Measurements from ENCODE around the gene ATP10B. TPM values are rescaled to one million over a fixed set of nuclear protein-coding genes. Genes with fewer than 3 reads are reported as not detected.

The ATP10B gene
- polyA plus RNA-seq, 3 donors: not detected

DNA sequence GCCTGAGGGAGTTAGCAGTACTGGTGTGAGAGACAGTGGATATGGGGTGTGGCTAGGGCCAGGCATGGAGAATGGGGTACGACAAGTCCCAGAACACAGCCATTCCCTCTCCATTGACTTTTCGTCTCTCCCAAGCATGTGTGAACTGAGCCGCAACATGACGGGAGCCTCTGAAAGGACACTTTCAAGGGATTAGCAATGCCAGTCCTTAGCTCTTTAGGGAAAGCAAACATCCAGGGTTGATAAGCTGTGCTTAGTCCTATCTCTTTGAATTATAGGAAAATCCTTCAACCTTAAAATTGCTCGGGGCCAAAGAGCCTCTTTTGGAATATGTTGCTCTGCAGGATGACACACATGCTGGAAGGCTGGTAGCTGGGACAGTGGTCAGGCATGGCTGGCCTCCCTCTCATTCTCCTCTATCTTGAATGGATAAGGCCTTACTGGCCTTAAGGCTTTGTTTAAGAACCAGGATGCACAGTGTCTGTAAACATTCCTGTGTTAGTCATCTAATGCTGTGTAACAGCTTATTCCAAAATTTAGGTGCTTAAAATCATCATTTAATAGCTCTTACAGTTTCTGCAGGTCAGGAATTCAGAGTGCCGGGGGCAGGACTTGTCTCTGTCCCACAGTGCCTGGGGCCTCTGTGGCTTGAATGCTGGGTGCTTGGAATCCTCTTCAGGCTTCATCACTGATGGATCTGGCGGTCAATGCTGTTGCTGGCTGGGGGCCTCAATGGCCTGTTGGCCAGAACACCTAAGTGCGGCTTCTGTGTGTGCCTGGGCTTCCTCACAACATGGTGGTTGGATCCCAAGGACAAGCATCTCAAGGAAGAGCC lies 335.1 kb downstream of the ATP10B start:
- H3K36me3 ChIP-seq (replicated peaks in 1 of 2; ENCODE audit: control insufficient read depth in 1 of 2, insufficient read depth in 2 of 2, low read length in 2 of 2): no peaks in the 10 kb centered on the region
- H4K20me1 ChIP-seq (ENCODE audit: insufficient read depth, low read length): no peaks in the 10 kb centered on the region
- H3K4me3 Mint-ChIP-seq: no peak overlapping the region
- no peak overlapping the region for H3K27ac Mint-ChIP-seq
- no peak overlapping the region for H3K27ac ChIP-seq (ENCODE audit: low read depth in 1 of 2, low read length in 2 of 2)
- H3K4me3 ChIP-seq (replicated peaks in 1 of 3; ENCODE audit: low read depth in 2 of 3, low read length in 3 of 3): no peak overlapping the region
- intact Hi-C loops (cut with micrococcal nuclease): no loop called here
- H3K79me2 ChIP-seq (ENCODE audit: insufficient read depth, low read length): no peaks in the 10 kb centered on the region
- H3K9me3 ChIP-seq (replicated peaks in 1 of 2; ENCODE audit: control insufficient read depth in 1 of 2, insufficient read depth in 1 of 2, low read length in 2 of 2): no peaks in the 10 kb centered on the region
- no peak overlapping the region for H3K9ac ChIP-seq (ENCODE audit: insufficient read depth, low read length, poor library complexity, severe bottlenecking)
- no peaks in the 10 kb centered on the region for H3K27me3 ChIP-seq (ENCODE audit: control insufficient read depth in 2 of 2, insufficient read depth in 2 of 2, low read length in 2 of 2)
- no peaks in the 10 kb centered on the region for H3K36me3 Mint-ChIP-seq
- peaks cover 0 to 2% (median 0%) of the 10 kb centered on the region in 7 donors for H3K9me3 Mint-ChIP-seq
- H3K4me1 Mint-ChIP-seq: no peaks in the 10 kb centered on the region
- no peak overlapping the region for H2AFZ ChIP-seq (ENCODE audit: insufficient read depth, low read depth, low read length, poor library complexity, severe bottlenecking)
- H3K4me1 ChIP-seq (ENCODE audit: control insufficient read depth in 1 of 2, insufficient read depth in 2 of 2, low read length in 2 of 2): no peaks in the 10 kb centered on the region
- H3K27me3 Mint-ChIP-seq (ENCODE audit: low read depth in 3 of 3): peaks cover 0 to 2% (median 2%) of the 10 kb centered on the region in 3 donors
- WGBS (ENCODE audit: insufficient coverage): 92% methylated on average over 5 of the region's 8 CpGs
- H3K4me2 ChIP-seq (replicated peaks; ENCODE audit: extremely low read depth, low read length, poor library complexity, severe bottlenecking): no peak overlapping the region
- no peak for DNase-seq
- TF ChIP-seq, protein P1, sequence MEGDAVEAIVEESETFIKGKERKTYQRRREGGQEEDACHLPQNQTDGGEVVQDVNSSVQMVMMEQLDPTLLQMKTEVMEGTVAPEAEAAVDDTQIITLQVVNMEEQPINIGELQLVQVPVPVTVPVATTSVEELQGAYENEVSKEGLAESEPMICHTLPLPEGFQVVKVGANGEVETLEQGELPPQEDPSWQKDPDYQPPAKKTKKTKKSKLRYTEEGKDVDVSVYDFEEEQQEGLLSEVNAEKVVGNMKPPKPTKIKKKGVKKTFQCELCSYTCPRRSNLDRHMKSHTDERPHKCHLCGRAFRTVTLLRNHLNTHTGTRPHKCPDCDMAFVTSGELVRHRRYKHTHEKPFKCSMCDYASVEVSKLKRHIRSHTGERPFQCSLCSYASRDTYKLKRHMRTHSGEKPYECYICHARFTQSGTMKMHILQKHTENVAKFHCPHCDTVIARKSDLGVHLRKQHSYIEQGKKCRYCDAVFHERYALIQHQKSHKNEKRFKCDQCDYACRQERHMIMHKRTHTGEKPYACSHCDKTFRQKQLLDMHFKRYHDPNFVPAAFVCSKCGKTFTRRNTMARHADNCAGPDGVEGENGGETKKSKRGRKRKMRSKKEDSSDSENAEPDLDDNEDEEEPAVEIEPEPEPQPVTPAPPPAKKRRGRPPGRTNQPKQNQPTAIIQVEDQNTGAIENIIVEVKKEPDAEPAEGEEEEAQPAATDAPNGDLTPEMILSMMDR (IDR thresholded peaks at IDR 0.05): no peak

DNA sequence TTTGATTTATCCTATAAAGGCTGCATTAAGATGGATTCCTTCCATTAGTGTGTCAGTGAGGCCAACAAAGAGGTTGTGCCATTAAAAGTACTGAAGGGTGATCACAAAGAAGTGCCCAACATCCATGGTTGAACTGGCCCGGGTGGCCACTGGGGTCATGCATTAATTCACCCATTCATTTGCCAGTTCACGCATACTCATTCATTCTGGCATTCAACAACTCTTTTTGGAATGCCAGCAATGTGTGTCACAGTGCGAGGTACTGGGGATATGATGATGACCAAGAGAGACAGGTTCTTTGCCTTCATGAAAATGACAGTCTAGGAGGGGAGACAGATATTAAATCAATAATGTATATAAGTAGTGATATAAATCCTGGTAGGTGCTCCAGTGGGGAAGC lies 337.1 kb downstream of the ATP10B start:
- no peaks in the 10 kb centered on the region for H3K79me2 ChIP-seq (ENCODE audit: insufficient read depth, low read length)
- Mint-ChIP-seq H3K27me3 (ENCODE audit: low read depth in 3 of 3) (peaks cover 1 to 5% (median 2%) of the 10 kb centered on the region in 3 donors), H3K27ac (no peak overlapping the region), H3K4me1 (no peaks in the 10 kb centered on the region), H3K36me3 (no peaks in the 10 kb centered on the region), H3K4me3 (no peak overlapping the region), H3K9me3 (peaks cover 0 to 2% (median 0%) of the 10 kb centered on the region in 7 donors)
- H3K9me3 ChIP-seq (replicated peaks in 1 of 2; ENCODE audit: control insufficient read depth in 1 of 2, insufficient read depth in 1 of 2, low read length in 2 of 2): no peaks in the 10 kb centered on the region
- H3K4me2 ChIP-seq (replicated peaks; ENCODE audit: extremely low read depth, low read length, poor library complexity, severe bottlenecking): no peak overlapping the region
- H4K20me1 ChIP-seq (ENCODE audit: insufficient read depth, low read length): no peaks in the 10 kb centered on the region
- H2AFZ ChIP-seq (ENCODE audit: insufficient read depth, low read depth, low read length, poor library complexity, severe bottlenecking): no peak overlapping the region
- H3K9ac ChIP-seq (ENCODE audit: insufficient read depth, low read length, poor library complexity, severe bottlenecking): no peak overlapping the region
- no CpG with 5 or more reads among the region's 3 CpGs for WGBS (ENCODE audit: insufficient coverage)
- DNase-seq: no peak
- H3K36me3 ChIP-seq (replicated peaks in 1 of 2; ENCODE audit: control insufficient read depth in 1 of 2, insufficient read depth in 2 of 2, low read length in 2 of 2): no peaks in the 10 kb centered on the region
- no peaks in the 10 kb centered on the region for H3K27me3 ChIP-seq (ENCODE audit: control insufficient read depth in 2 of 2, insufficient read depth in 2 of 2, low read length in 2 of 2)
- H3K4me1 ChIP-seq (ENCODE audit: control insufficient read depth in 1 of 2, insufficient read depth in 2 of 2, low read length in 2 of 2): no peaks in the 10 kb centered on the region
- intact Hi-C loops (cut with micrococcal nuclease): no loop called here
- H3K27ac ChIP-seq (ENCODE audit: low read depth in 1 of 2, low read length in 2 of 2): no peak overlapping the region
- TF ChIP-seq, protein P1 (IDR thresholded peaks at IDR 0.05): no peak
- no peak overlapping the region for H3K4me3 ChIP-seq (replicated peaks in 1 of 3; ENCODE audit: low read depth in 2 of 3, low read length in 3 of 3)

Data from CD14-positive monocyte (primary cell).